ENCODE results near the gene PPP2CA. TPM values are rescaled to one million over a fixed set of nuclear protein-coding genes. Genes with fewer than 3 reads are reported as not detected.
A peak's percentile ranks its signal among the peaks of the same experiment; 100 is the strongest.

Gene PPP2CA
- total and polyA plus RNA-seq, 9 of the 15 experiments (the other 6 are each of a cell fraction or from before 2014, with no cell fraction given): 23.0 to 257 (median 109) TPM

GRCh38 chr5:134249469-134250379, 23.9 kb upstream of the PPP2CA start (continued):
- no peak for TF ChIP-seq EWSR1 (IDR thresholded peaks at IDR 0.05; ENCODE audit: borderline replicate concordance, low read depth, partially characterized antibody)
- peak in 1 of 2 experiments; percentile 97; a peak in 2 of 4 replicates for TF ChIP-seq ZNF318 (IDR thresholded peaks at IDR 0.05; ENCODE audit: borderline replicate concordance in 1 of 2, low read depth in 1 of 2)
- TF ChIP-seq REST (IDR thresholded peaks at IDR 0.05; ENCODE audit: borderline replicate concordance): no peak; the same call in 1 of the 2 replicates
- TF ChIP-seq REST (CRISPR knock-in tag; IDR thresholded peaks at IDR 0.05; ENCODE audit: low read depth): no peak
- peak; percentile 56 for TF ChIP-seq ZFX (CRISPR knock-in tag; IDR thresholded peaks at IDR 0.05)
- TF ChIP-seq CREBBP (IDR thresholded peaks at IDR 0.05; ENCODE audit: low read depth, low read length): no peak
- TF ChIP-seq ZNF347 (CRISPR knock-in tag; IDR thresholded peaks at IDR 0.05; ENCODE audit: low read depth): no peak
- TF ChIP-seq MCM2 (IDR thresholded peaks at IDR 0.05; ENCODE audit: low read depth): no peak
- peak; percentile 19; the same call in 1 of the 2 replicates for TF ChIP-seq HES1 (IDR thresholded peaks at IDR 0.05; ENCODE audit: low read depth)

All from K562 (cell line).